T-helper 17 cell (primary cell): Measurements from ENCODE around the gene PEAK3. TPM values are rescaled to one million over a fixed set of nuclear protein-coding genes. Genes with fewer than 3 reads are reported as not detected.

Experiments
- ATAC-seq: fragments of 150-1000 bp; cut with Tn5 transposase; 2 replicates; pipeline ENCODE4 v1.10.0; 2021; ENCODE audit warnings: mild to moderate bottlenecking, moderate library complexity
- DNase-seq, 3 donors: peaks; one replicate each; pipeline versions ENCODE4 v3.0.0 to v3.0.0-alpha.2; 2020 to 2021
- H3K9me3 ChIP-seq: one replicate; pipeline ENCODE4 v1.7.0; 2013; ENCODE audit warnings: low read length, mild to moderate bottlenecking; ENCODE audit not compliant: control insufficient read depth, poor library complexity, severe bottlenecking
- H3K27ac Mint-ChIP-seq: one replicate; pipeline ENCODE4 v1.8.0; 2022; ENCODE audit warnings: mild to moderate bottlenecking, moderate library complexity, mixed read lengths
- H3K27me3 Mint-ChIP-seq: one replicate; pipeline ENCODE4 v1.8.0; 2022; ENCODE audit warnings: mixed read lengths
- H3K36me3 Mint-ChIP-seq: one replicate; pipeline ENCODE4 v1.8.0; 2022; ENCODE audit warnings: low read depth, mixed read lengths
- H3K4me1 Mint-ChIP-seq: one replicate; pipeline ENCODE4 v1.8.0; 2022; ENCODE audit warnings: mild to moderate bottlenecking, mixed read lengths
- H3K4me3 Mint-ChIP-seq: one replicate; pipeline ENCODE4 v1.8.0; 2022; ENCODE audit warnings: mild to moderate bottlenecking, moderate library complexity, mixed read lengths
- total RNA-seq, 4 donors: library from RNA in 2 of 4; stranded (reverse) in 2 of 4; gene quantifications; one replicate each; pipeline ENCODE4 v1.2.3 and lab custom pipeline; 2022 to 2026

PEAK3 gene
- total RNA-seq, 2 donors from 2014 or later = not detected

GRCh38 chr19:2234996-2235380 is 47.0 kb downstream of the PEAK3 start:
- H3K27me3 Mint-ChIP-seq = no peaks in the 10 kb centered on the region
- peak overlapping the region; percentile 83 for H3K27ac Mint-ChIP-seq
- H3K9me3 ChIP-seq = no peaks in the 10 kb centered on the region
- no peaks in the 10 kb centered on the region for H3K36me3 Mint-ChIP-seq
- no peak for DNase-seq
- H3K4me3 Mint-ChIP-seq = peak overlapping the region; percentile 92
- H3K4me1 Mint-ChIP-seq = peaks cover 43% of the 10 kb centered on the region
- ATAC-seq = no peak

- H3K9me3 ChIP-seq = no peaks in the 10 kb centered on the region
- H3K36me3 Mint-ChIP-seq = no peaks in the 10 kb centered on the region
- H3K27me3 Mint-ChIP-seq = no peaks in the 10 kb centered on the region
- DNase-seq (no peak), ATAC-seq (no peak)
- peak overlapping the region; percentile 83 for H3K27ac Mint-ChIP-seq
- H3K4me3 Mint-ChIP-seq = peak overlapping the region; percentile 92
- peaks cover 37% of the 10 kb centered on the region for H3K4me1 Mint-ChIP-seq
Measured at GRCh38 chr19:2233601-2234280, 48.2 kb downstream of the PEAK3 start.

GRCh38 chr19:2232286-2233151 is 49.5 kb downstream of the PEAK3 start:
- Mint-ChIP-seq H3K27me3 (no peaks in the 10 kb centered on the region), H3K36me3 (no peaks in the 10 kb centered on the region), H3K4me3 (no peak overlapping the region), H3K27ac (peak overlapping the region; percentile 83), H3K4me1 (peaks cover 24% of the 10 kb centered on the region)
- no peak for ATAC-seq
- H3K9me3 ChIP-seq = no peaks in the 10 kb centered on the region
- no peak for DNase-seq

- H3K27ac Mint-ChIP-seq = peak overlapping the region; percentile 32
- peaks cover 23% of the 10 kb centered on the region for H3K4me1 Mint-ChIP-seq
- no peaks in the 10 kb centered on the region for H3K27me3 Mint-ChIP-seq
- H3K9me3 ChIP-seq = no peaks in the 10 kb centered on the region
- no peaks in the 10 kb centered on the region for H3K36me3 Mint-ChIP-seq
- H3K4me3 Mint-ChIP-seq = no peak overlapping the region
- ATAC-seq = no peak
- no peak for DNase-seq
Measured at GRCh38 chr19:2231621-2232221, 50.3 kb downstream of the PEAK3 start.

- Mint-ChIP-seq H3K27me3 (no peaks in the 10 kb centered on the region), H3K4me1 (peaks cover 18% of the 10 kb centered on the region), H3K27ac (no peak overlapping the region), H3K4me3 (no peak overlapping the region), H3K36me3 (no peaks in the 10 kb centered on the region)
- H3K9me3 ChIP-seq = no peaks in the 10 kb centered on the region
- no peak for DNase-seq
- ATAC-seq = no peak
Measured at GRCh38 chr19:2230807-2231533, 51.0 kb downstream of the PEAK3 start.

GRCh38 chr19:2230033-2230531 is 51.9 kb downstream of the PEAK3 start:
- Mint-ChIP-seq H3K4me3 (no peak overlapping the region), H3K27me3 (no peaks in the 10 kb centered on the region), H3K4me1 (peaks cover 14% of the 10 kb centered on the region), H3K27ac (peak overlapping the region; percentile 37), H3K36me3 (peaks cover 2% of the 10 kb centered on the region)
- no peak for DNase-seq
- H3K9me3 ChIP-seq = no peaks in the 10 kb centered on the region
- no peak for ATAC-seq

GRCh38 chr19:2229103-2230032 is 52.6 kb downstream of the PEAK3 start:
- Mint-ChIP-seq H3K27ac (no peak overlapping the region), H3K36me3 (peaks cover 2% of the 10 kb centered on the region)

GRCh38 chr19:2228157-2229030 is 53.6 kb downstream of the PEAK3 start:
- Mint-ChIP-seq H3K36me3 (peaks cover 5% of the 10 kb centered on the region), H3K4me3 (no peak overlapping the region), H3K27me3 (no peaks in the 10 kb centered on the region), H3K4me1 (peaks cover 8% of the 10 kb centered on the region), H3K27ac (no peak overlapping the region)
- ATAC-seq (no peak), DNase-seq (no peak)
- H3K9me3 ChIP-seq = no peaks in the 10 kb centered on the region

More at GRCh38 chr19:2229103-2230032, 52.6 kb downstream of the PEAK3 start:
- no peak overlapping the region for H3K4me3 Mint-ChIP-seq
- no peak for DNase-seq
- peaks cover 10% of the 10 kb centered on the region for H3K4me1 Mint-ChIP-seq
- no peaks in the 10 kb centered on the region for H3K9me3 ChIP-seq
- no peaks in the 10 kb centered on the region for H3K27me3 Mint-ChIP-seq
- no peak for ATAC-seq

- no peaks in the 10 kb centered on the region for H3K27me3 Mint-ChIP-seq
- DNase-seq (no peak), ATAC-seq (peak; percentile 17)
- no peaks in the 10 kb centered on the region for H3K9me3 ChIP-seq
- H3K36me3 Mint-ChIP-seq = peaks cover 5% of the 10 kb centered on the region
- H3K27ac Mint-ChIP-seq = no peak overlapping the region
- H3K4me1 Mint-ChIP-seq = peaks cover 8% of the 10 kb centered on the region
- no peak overlapping the region for H3K4me3 Mint-ChIP-seq
Measured at GRCh38 chr19:2227415-2228156, 54.4 kb downstream of the PEAK3 start.

- Mint-ChIP-seq H3K27me3 (no peaks in the 10 kb centered on the region), H3K27ac (no peak overlapping the region), H3K4me3 (no peak overlapping the region), H3K36me3 (peaks cover 5% of the 10 kb centered on the region), H3K4me1 (peaks cover 5% of the 10 kb centered on the region)
- H3K9me3 ChIP-seq = no peaks in the 10 kb centered on the region
- ATAC-seq (no peak), DNase-seq (no peak)
Measured at GRCh38 chr19:2226840-2227360, 55.1 kb downstream of the PEAK3 start.
